ENCODE data around the gene FGFR2. TPM values are rescaled to one million over a fixed set of nuclear protein-coding genes. Genes with fewer than 3 reads are reported as not detected.

FGFR2 gene
- polyA plus RNA-seq, 1 of the 3 experiments (the other 2 are of a cell fraction) = 0.02 TPM

GRCh38 chr10:121484401-121484800 lies 113.8 kb downstream of the FGFR2 start:
- H2AFZ ChIP-seq (ENCODE audit: low read depth) = no peak overlapping the region

More at GRCh38 chr10:121484401-121484800, 113.8 kb downstream of the FGFR2 start:
- Histone ChIP-seq H3K27ac (ENCODE audit: low read depth in 2 of 2, low read length in 1 of 2) (no peak overlapping the region), H3K79me2 (ENCODE audit: insufficient read depth) (no peaks in the 10 kb centered on the region), H3K4me2 (no peak overlapping the region), H3K4me1 (ENCODE audit: control insufficient read depth in 1 of 2, insufficient read depth in 2 of 2, low read depth in 1 of 2, low read length in 1 of 2) (no peaks in the 10 kb centered on the region), H4K20me1 (ENCODE audit: insufficient read depth) (no peaks in the 10 kb centered on the region), H3K9ac (no peak overlapping the region), H3K36me3 (replicated peaks in 1 of 2; ENCODE audit: control insufficient read depth in 1 of 2, insufficient read depth in 2 of 2, low read length in 1 of 2) (no peaks in the 10 kb centered on the region), H3K9me3 (no peaks in the 10 kb centered on the region), H3K4me3 (ENCODE audit: low read depth in 2 of 2, low read length in 1 of 2) (no peak overlapping the region), H3K27me3 (ENCODE audit: insufficient read depth) (no peaks in the 10 kb centered on the region), H3F3A (replicated peaks; ENCODE audit: insufficient read depth) (no peaks in the 10 kb centered on the region), H3K9me2 (no peaks in the 10 kb centered on the region)
- 49% methylated on average over 8 of the region's 8 CpGs for WGBS (ENCODE audit: low lambda C conversion rate)
- ChIA-PET CTCF (no interaction called here), POLR2A (no interaction called here)
- DNase-seq = no peak
- no peak for TF ChIP-seq RXRA (IDR thresholded peaks at IDR 0.05; ENCODE audit: borderline replicate concordance, low read depth)
- no peak for TF ChIP-seq CHD2 (IDR thresholded peaks at IDR 0.05; ENCODE audit: low read length, partially characterized antibody)
- TF ChIP-seq TAF1 (IDR thresholded peaks at IDR 0.05; ENCODE audit: borderline replicate concordance, low read depth, low read length) = no peak
- TF ChIP-seq FOSL2 (IDR thresholded peaks at IDR 0.05; ENCODE audit: borderline replicate concordance, low read depth) = no peak
- no peak for TF ChIP-seq RFX5 (IDR thresholded peaks at IDR 0.05; ENCODE audit: low read length)
- TF ChIP-seq EP300 (IDR thresholded peaks at IDR 0.05; ENCODE audit: borderline replicate concordance in 1 of 2, low read depth in 1 of 2, low read length in 1 of 2) = no peak
- TF ChIP-seq, protein P1, sequence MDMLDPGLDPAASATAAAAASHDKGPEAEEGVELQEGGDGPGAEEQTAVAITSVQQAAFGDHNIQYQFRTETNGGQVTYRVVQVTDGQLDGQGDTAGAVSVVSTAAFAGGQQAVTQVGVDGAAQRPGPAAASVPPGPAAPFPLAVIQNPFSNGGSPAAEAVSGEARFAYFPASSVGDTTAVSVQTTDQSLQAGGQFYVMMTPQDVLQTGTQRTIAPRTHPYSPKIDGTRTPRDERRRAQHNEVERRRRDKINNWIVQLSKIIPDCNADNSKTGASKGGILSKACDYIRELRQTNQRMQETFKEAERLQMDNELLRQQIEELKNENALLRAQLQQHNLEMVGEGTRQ (IDR thresholded peaks at IDR 0.05; ENCODE audit: borderline replicate concordance, low read depth, low read length) = no peak
- TF ChIP-seq, protein P2, sequence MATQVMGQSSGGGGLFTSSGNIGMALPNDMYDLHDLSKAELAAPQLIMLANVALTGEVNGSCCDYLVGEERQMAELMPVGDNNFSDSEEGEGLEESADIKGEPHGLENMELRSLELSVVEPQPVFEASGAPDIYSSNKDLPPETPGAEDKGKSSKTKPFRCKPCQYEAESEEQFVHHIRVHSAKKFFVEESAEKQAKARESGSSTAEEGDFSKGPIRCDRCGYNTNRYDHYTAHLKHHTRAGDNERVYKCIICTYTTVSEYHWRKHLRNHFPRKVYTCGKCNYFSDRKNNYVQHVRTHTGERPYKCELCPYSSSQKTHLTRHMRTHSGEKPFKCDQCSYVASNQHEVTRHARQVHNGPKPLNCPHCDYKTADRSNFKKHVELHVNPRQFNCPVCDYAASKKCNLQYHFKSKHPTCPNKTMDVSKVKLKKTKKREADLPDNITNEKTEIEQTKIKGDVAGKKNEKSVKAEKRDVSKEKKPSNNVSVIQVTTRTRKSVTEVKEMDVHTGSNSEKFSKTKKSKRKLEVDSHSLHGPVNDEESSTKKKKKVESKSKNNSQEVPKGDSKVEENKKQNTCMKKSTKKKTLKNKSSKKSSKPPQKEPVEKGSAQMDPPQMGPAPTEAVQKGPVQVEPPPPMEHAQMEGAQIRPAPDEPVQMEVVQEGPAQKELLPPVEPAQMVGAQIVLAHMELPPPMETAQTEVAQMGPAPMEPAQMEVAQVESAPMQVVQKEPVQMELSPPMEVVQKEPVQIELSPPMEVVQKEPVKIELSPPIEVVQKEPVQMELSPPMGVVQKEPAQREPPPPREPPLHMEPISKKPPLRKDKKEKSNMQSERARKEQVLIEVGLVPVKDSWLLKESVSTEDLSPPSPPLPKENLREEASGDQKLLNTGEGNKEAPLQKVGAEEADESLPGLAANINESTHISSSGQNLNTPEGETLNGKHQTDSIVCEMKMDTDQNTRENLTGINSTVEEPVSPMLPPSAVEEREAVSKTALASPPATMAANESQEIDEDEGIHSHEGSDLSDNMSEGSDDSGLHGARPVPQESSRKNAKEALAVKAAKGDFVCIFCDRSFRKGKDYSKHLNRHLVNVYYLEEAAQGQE (IDR thresholded peaks at IDR 0.05; ENCODE audit: low read depth, low read length) = no peak
- no peak for TF ChIP-seq GABPA (IDR thresholded peaks at IDR 0.05; ENCODE audit: low read depth)
- TF ChIP-seq CTCF (IDR thresholded peaks at IDR 0.05) = no peak
- no peak for TF ChIP-seq MXI1 (IDR thresholded peaks at IDR 0.05; ENCODE audit: low read depth, low read length)
- TF ChIP-seq, protein P3, sequence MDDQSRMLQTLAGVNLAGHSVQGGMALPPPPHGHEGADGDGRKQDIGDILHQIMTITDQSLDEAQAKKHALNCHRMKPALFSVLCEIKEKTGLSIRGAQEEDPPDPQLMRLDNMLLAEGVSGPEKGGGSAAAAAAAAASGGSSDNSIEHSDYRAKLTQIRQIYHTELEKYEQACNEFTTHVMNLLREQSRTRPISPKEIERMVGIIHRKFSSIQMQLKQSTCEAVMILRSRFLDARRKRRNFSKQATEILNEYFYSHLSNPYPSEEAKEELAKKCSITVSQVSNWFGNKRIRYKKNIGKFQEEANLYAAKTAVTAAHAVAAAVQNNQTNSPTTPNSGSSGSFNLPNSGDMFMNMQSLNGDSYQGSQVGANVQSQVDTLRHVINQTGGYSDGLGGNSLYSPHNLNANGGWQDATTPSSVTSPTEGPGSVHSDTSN (IDR thresholded peaks at IDR 0.05) = no peak
- no peak for TF ChIP-seq EZH2phosphoT487 (IDR thresholded peaks at IDR 0.05; ENCODE audit: borderline replicate concordance, low read depth)
- no peak for TF ChIP-seq ELF1 (IDR thresholded peaks at IDR 0.05)
- no peak for TF ChIP-seq NFIC (IDR thresholded peaks at IDR 0.05; ENCODE audit: borderline replicate concordance)
- TF ChIP-seq SIN3A (IDR thresholded peaks at IDR 0.05; ENCODE audit: borderline replicate concordance, low read depth, low read length) = no peak

All from SK-N-SH (cell line).